B cell (primary cell): Measurements from ENCODE around the gene PITX2. TPM values are rescaled to one million over a fixed set of nuclear protein-coding genes. Genes with fewer than 3 reads are reported as not detected.

Experiments
- ATAC-seq: fragments of 200-7000 bp; cut with Tn5 transposase; one replicate; pipeline ENCODE4 v1.10.0; 2021; ENCODE audit warnings: low read depth, mild to moderate bottlenecking, moderate number of reproducible peaks, moderate library complexity
- CTCF ChIA-PET: fragments of 350-600 bp; sonication (Branson Sonifier 250); formaldehyde crosslinking; loops from one replicate; lab custom pipeline; 2021; ENCODE audit warnings: antibody characterized with exemption, inconsistent platforms; lab: Charles Lee
- POLR2A ChIA-PET: fragments of 350-600 bp; sonication (Branson Sonifier 250); formaldehyde crosslinking; loops from one replicate; lab custom pipeline; 2021; ENCODE audit warnings: antibody characterized with exemption; lab: Charles Lee
- DNase-seq: peaks from one replicate; pipeline ENCODE4 v3.0.0; 2013
- H2AFZ ChIP-seq: 2 replicates; pipeline ENCODE4 v1.6.1; 2012; ENCODE audit warnings: mild to moderate bottlenecking, low read depth, low read length; ENCODE audit not compliant: insufficient read depth, poor library complexity, severe bottlenecking
- H3K27ac ChIP-seq, 2 donors: 1 replicate in 1 of 2; 2 replicates in 1 of 2; pipeline ENCODE4 v1.5.1; 2012 to 2013; ENCODE audit warnings: low read length in 2 of 2, mild to moderate bottlenecking in 2 of 2, moderate library complexity in 1 of 2
- H3K27me3 ChIP-seq, 4 experiments: fragments of 200-600 bp in 1 of 4; sonication (generic) in 1 of 4; replicated peaks in 1 of 4; 1 replicate in 2 of 4; 2 replicates in 2 of 4; pipeline versions ENCODE4 v1.6.1 to v1.7.0; 2013 to 2016; ENCODE audit warnings: low read length in 3 of 4, mild to moderate bottlenecking in 2 of 4, mixed read lengths in 1 of 4, moderate library complexity in 1 of 4; ENCODE audit not compliant: insufficient read depth in 4 of 4, control insufficient read depth in 3 of 4; ENCODE audit errors: control extremely low read depth in 1 of 4
- H3K36me3 ChIP-seq, 2 experiments: replicated peaks in 1 of 2; 1 replicate in 1 of 2; 2 replicates in 1 of 2; pipeline versions ENCODE4 v1.6.1 to v1.7.1; 2013; ENCODE audit warnings: low read length in 1 of 2; ENCODE audit not compliant: insufficient read depth in 2 of 2, control insufficient read depth in 1 of 2; ENCODE audit errors: control extremely low read depth in 1 of 2, extremely low read depth in 1 of 2
- H3K4me1 ChIP-seq, 2 donors: fragments of 200-600 bp in 1 of 2; sonication (generic) in 1 of 2; 1 replicate in 1 of 2; 2 replicates in 1 of 2; pipeline versions ENCODE4 v1.5.1 to v1.6.1; 2013 to 2017; ENCODE audit warnings: low read length in 2 of 2; ENCODE audit not compliant: control insufficient read depth in 2 of 2, insufficient read depth in 2 of 2
- H3K4me2 ChIP-seq: replicated peaks from 2 replicates; pipeline ENCODE3; 2012; ENCODE audit warnings: mild to moderate bottlenecking, low read depth, low read length; ENCODE audit not compliant: poor library complexity, severe bottlenecking
- H3K4me3 ChIP-seq, 5 experiments: fragments of 200-600 bp in 1 of 5; sonication (generic) in 1 of 5; 1 replicate in 3 of 5; 2 replicates in 2 of 5; pipeline versions ENCODE4 v1.5.1 to v1.7.0; 2011 to 2016; ENCODE audit warnings: low read length in 4 of 5, mild to moderate bottlenecking in 4 of 5, low read depth in 2 of 5, control low read depth in 1 of 5, moderate library complexity in 1 of 5; ENCODE audit not compliant: insufficient read depth in 1 of 5; ENCODE audit errors: control extremely low read depth in 1 of 5, extremely low read depth in 1 of 5
- H3K79me2 ChIP-seq: fragments of 200-600 bp; sonication (generic); one replicate; pipeline ENCODE4 v1.6.0; 2016; ENCODE audit warnings: low read length; ENCODE audit not compliant: control insufficient read depth, insufficient read depth
- H3K9ac ChIP-seq: fragments of 200-600 bp; sonication (generic); 2 replicates; pipeline ENCODE4 v1.6.1; 2017; ENCODE audit warnings: mild to moderate bottlenecking, low read length, moderate library complexity
- H3K9me3 ChIP-seq, 3 donors: one replicate each; pipeline versions ENCODE4 v1.6.1 to v1.7.1; 2013; ENCODE audit warnings: low read length in 2 of 3; ENCODE audit not compliant: control insufficient read depth in 2 of 3, insufficient read depth in 1 of 3; ENCODE audit errors: control extremely low read depth in 1 of 3
- H4K20me1 ChIP-seq: 2 replicates; pipeline ENCODE4 v1.6.0; 2012; ENCODE audit warnings: mild to moderate bottlenecking, low read length; ENCODE audit not compliant: insufficient read depth, control insufficient read depth, poor library complexity, severe bottlenecking
- H3K27ac Mint-ChIP-seq: one replicate; pipeline ENCODE4 v1.8.0; 2021; ENCODE audit warnings: mixed read lengths
- H3K27me3 Mint-ChIP-seq: one replicate; pipeline ENCODE4 v1.8.0; 2021; ENCODE audit warnings: mixed read lengths
- H3K4me1 Mint-ChIP-seq: one replicate; pipeline ENCODE4 v1.8.0; 2021; ENCODE audit warnings: mixed read lengths
- H3K4me3 Mint-ChIP-seq: one replicate; pipeline ENCODE4 v1.8.0; 2021; ENCODE audit warnings: mixed read lengths
- H3K9me3 Mint-ChIP-seq: one replicate; pipeline ENCODE4 v1.8.0; 2022; ENCODE audit warnings: mixed read lengths; ENCODE audit not compliant: insufficient read depth
- EZH2 ChIP-seq: IDR thresholded peaks from 2 replicates; pipeline ENCODE4 v1.6.1; 2012; ENCODE audit warnings: borderline replicate concordance, low read depth, mild to moderate bottlenecking, moderate library complexity, low read length; ENCODE audit not compliant: insufficient read depth, poor library complexity, severe bottlenecking
- WGBS: methylation state at CpG from one replicate; pipeline ENCODE4 v1.1.5; 2013; ENCODE audit warnings: missing lambda C conversion rate; ENCODE audit not compliant: insufficient coverage; 5-methylcytosine and 5-hydroxymethylcytosine counted together
- intact Hi-C: fragments of 100-400 bp; cut with micrococcal nuclease; formaldehyde crosslinking; loops from one replicate; pipeline ENCODE4 v1.10.0; 2022
- polyA plus RNA-seq: library from polyadenylated mRNA; depleted of rRNA; stranded (reverse); fragments of >200 nt; gene quantifications from 2 replicates; pipeline ENCODE4 v1.2.3, GENCODE V29; 2012
- total RNA-seq, 2 donors: library from RNA; stranded (reverse); fragments of 120-200 nt in 1 of 2; gene quantifications; 1 replicate in 1 of 2; 2 replicates in 1 of 2; pipeline versions ENCODE4 v1.2.3 to v1.2.4, GENCODE V29; 2013 to 2022
- TF ChIP-seq, protein P1 (sequence below): fragments of 200-600 bp; IDR thresholded peaks from one replicate; pipeline ENCODE4 v1.8.0; 2022; ENCODE audit warnings: antibody characterized with exemption, mild to moderate bottlenecking

The PITX2 gene
- total and polyA plus RNA-seq, 2 donors (not counting 1 experiment from before 2014, with no cell fraction given) = not detected

DNA sequence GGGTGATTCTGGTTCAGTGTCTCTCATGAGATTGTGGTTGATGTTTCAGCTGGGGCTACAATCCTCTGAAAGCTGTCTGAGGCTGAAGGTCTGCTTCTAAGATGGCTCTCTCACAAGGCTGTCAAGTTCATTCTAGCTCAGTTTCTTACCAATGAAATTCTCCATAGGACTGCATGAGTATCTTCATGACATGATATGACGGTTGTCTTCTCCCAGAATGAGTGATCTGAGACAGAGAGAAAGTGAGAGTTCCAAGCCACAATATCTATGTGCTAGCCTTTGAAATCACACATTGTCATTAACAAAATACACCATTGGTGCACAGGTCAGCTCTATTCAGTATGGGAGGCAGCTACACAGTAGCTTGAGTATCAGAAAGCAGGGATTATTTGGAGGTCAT is 27.3 kb downstream of the PITX2 start:
- Histone ChIP-seq H3K9ac (no peak overlapping the region), H3K27me3 (no peaks in the 10 kb centered on the region), H3K9me3 (peaks cover 0 to 4% (median 0%) of the 10 kb centered on the region in 3 donors), H2AFZ (no peak overlapping the region), H3K27ac (no peak overlapping the region), H3K4me2 (no peak overlapping the region), H3K79me2 (no peaks in the 10 kb centered on the region), H4K20me1 (no peaks in the 10 kb centered on the region), H3K36me3 (no peaks in the 10 kb centered on the region), H3K4me1 (no peaks in the 10 kb centered on the region), H3K4me3 (no peak overlapping the region)
- CTCF ChIA-PET = no interaction called here
- Mint-ChIP-seq H3K9me3 (peaks cover 5% of the 10 kb centered on the region), H3K27me3 (peaks cover 15% of the 10 kb centered on the region), H3K4me1 (no peaks in the 10 kb centered on the region), H3K27ac (no peak overlapping the region), H3K4me3 (no peak overlapping the region)
- intact Hi-C loops = no loop called here
- ATAC-seq = no peak
- TF ChIP-seq, protein P1, sequence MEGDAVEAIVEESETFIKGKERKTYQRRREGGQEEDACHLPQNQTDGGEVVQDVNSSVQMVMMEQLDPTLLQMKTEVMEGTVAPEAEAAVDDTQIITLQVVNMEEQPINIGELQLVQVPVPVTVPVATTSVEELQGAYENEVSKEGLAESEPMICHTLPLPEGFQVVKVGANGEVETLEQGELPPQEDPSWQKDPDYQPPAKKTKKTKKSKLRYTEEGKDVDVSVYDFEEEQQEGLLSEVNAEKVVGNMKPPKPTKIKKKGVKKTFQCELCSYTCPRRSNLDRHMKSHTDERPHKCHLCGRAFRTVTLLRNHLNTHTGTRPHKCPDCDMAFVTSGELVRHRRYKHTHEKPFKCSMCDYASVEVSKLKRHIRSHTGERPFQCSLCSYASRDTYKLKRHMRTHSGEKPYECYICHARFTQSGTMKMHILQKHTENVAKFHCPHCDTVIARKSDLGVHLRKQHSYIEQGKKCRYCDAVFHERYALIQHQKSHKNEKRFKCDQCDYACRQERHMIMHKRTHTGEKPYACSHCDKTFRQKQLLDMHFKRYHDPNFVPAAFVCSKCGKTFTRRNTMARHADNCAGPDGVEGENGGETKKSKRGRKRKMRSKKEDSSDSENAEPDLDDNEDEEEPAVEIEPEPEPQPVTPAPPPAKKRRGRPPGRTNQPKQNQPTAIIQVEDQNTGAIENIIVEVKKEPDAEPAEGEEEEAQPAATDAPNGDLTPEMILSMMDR = no peak
- no peak for TF ChIP-seq EZH2
- POLR2A ChIA-PET = no interaction called here
- WGBS = no CpG with 5 or more reads among the region's 1 CpG
- DNase-seq = no peak

DNA sequence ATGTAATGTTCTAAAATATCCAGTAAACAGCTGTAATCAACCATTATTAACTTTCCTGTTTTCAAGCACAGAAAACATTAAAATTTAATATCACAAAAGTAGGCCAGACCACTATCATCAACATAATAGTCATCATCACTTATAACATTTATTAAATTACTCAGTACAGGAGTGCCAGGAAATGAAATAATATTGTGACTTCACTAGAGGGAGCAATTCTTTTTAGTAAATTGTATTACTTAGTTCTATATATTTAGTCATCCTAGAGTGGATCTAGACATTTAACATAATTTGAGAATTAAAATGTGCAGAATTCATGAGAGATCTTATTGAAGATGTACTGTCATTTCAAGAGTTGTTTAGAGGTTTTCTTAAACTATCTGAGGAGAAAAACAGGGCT is 33.6 kb downstream of the PITX2 start:
- intact Hi-C loops = no loop called here
- TF ChIP-seq EZH2 = no peak
- TF ChIP-seq, protein P1 = no peak
- H3K4me2 ChIP-seq = no peak overlapping the region
- no peak overlapping the region for H3K4me3 ChIP-seq
- CTCF ChIA-PET = no interaction called here
- ATAC-seq = no peak
- H3K4me1 Mint-ChIP-seq = no peaks in the 10 kb centered on the region
- no peaks in the 10 kb centered on the region for H3K36me3 ChIP-seq
- H3K9me3 ChIP-seq = peaks cover 0 to 7% (median 0%) of the 10 kb centered on the region in 3 donors
- no peak overlapping the region for H2AFZ ChIP-seq
- H3K79me2 ChIP-seq = no peaks in the 10 kb centered on the region
- no peaks in the 10 kb centered on the region for H3K9me3 Mint-ChIP-seq
- H3K9ac ChIP-seq = no peak overlapping the region
- H4K20me1 ChIP-seq = no peaks in the 10 kb centered on the region
- peaks cover 4% of the 10 kb centered on the region for H3K27me3 Mint-ChIP-seq
- no peaks in the 10 kb centered on the region for H3K27me3 ChIP-seq
- no peak overlapping the region for H3K27ac Mint-ChIP-seq
- DNase-seq = no peak
- H3K4me1 ChIP-seq = no peaks in the 10 kb centered on the region
- H3K27ac ChIP-seq = no peak overlapping the region
- H3K4me3 Mint-ChIP-seq = no peak overlapping the region
- POLR2A ChIA-PET = no interaction called here
